ENCODE measurements around the gene RIBC2.

- TF ChIP-seq POLR2A (IDR thresholded peaks at IDR 0.05) (no peak), EP300 (IDR thresholded peaks at IDR 0.05) (no peak)
Measured at GRCh38 chr22:45446216-45446615, 32.7 kb downstream of the RIBC2 start.

Measured in gastroesophageal sphincter (tissue), 2 donors.